ENCODE results near the gene GOSR1.

GRCh38 chr17:30526401-30526800 is 49.2 kb downstream of the GOSR1 start:
- TF ChIP-seq, protein P1, sequence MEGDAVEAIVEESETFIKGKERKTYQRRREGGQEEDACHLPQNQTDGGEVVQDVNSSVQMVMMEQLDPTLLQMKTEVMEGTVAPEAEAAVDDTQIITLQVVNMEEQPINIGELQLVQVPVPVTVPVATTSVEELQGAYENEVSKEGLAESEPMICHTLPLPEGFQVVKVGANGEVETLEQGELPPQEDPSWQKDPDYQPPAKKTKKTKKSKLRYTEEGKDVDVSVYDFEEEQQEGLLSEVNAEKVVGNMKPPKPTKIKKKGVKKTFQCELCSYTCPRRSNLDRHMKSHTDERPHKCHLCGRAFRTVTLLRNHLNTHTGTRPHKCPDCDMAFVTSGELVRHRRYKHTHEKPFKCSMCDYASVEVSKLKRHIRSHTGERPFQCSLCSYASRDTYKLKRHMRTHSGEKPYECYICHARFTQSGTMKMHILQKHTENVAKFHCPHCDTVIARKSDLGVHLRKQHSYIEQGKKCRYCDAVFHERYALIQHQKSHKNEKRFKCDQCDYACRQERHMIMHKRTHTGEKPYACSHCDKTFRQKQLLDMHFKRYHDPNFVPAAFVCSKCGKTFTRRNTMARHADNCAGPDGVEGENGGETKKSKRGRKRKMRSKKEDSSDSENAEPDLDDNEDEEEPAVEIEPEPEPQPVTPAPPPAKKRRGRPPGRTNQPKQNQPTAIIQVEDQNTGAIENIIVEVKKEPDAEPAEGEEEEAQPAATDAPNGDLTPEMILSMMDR (IDR thresholded peaks at IDR 0.05) = no peak
- TF ChIP-seq EZH2 (IDR thresholded peaks at IDR 0.05) = no peak
- no peak for TF ChIP-seq EZH2phosphoT487 (IDR thresholded peaks at IDR 0.05)
